B cell (primary cell): ENCODE measurements around the gene UCKL1.

Source experiments
- EZH2 ChIP-seq: IDR thresholded peaks from 2 replicates; pipeline ENCODE4 v1.6.1; 2012; ENCODE audit warnings: borderline replicate concordance, low read depth, mild to moderate bottlenecking, moderate library complexity, low read length; ENCODE audit not compliant: insufficient read depth, poor library complexity, severe bottlenecking
- TF ChIP-seq, protein P1 (sequence below): fragments of 200-600 bp; IDR thresholded peaks from one replicate; pipeline ENCODE4 v1.8.0; 2022; ENCODE audit warnings: antibody characterized with exemption, mild to moderate bottlenecking

DNA sequence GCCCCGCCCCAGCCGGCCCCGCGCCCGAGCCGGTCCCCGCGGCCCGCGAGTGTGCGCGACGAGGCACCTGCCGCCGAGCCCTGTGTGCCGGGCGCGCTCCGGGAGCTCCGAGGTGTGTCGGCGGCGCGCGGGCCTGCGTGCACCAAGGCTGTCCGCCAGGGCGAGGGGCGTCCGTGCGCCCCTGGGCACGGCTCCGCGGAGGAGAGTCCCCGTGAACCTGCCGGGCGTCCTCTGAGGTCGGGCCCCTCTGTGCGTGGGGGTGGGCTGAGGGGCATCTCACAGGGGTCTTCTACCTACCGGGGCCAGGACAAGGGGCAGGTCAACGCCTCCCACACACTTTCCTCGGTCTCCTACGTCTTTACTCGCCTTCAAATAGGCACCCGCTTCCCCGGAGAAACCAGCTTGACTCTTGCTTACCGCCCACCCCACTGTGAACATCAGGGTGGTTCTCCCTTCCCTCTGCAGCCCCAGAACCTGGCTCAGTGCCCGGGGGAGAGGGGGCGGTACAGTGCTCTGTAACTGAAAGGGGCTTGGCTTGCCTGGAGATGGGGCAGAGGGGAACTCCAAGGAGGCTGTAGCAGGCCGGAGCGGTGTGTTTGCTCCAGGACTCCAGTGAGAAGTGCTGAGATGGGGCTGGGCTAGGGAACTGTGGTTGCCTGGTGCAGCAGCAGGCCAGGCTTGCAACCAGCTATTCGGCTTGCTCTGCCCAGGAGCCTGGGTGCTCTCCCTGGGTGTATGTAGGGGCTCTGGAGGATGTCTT, 23.5 kb upstream of the UCKL1 start, which contains the start of gene SAMD10:
- TF ChIP-seq, protein P1, sequence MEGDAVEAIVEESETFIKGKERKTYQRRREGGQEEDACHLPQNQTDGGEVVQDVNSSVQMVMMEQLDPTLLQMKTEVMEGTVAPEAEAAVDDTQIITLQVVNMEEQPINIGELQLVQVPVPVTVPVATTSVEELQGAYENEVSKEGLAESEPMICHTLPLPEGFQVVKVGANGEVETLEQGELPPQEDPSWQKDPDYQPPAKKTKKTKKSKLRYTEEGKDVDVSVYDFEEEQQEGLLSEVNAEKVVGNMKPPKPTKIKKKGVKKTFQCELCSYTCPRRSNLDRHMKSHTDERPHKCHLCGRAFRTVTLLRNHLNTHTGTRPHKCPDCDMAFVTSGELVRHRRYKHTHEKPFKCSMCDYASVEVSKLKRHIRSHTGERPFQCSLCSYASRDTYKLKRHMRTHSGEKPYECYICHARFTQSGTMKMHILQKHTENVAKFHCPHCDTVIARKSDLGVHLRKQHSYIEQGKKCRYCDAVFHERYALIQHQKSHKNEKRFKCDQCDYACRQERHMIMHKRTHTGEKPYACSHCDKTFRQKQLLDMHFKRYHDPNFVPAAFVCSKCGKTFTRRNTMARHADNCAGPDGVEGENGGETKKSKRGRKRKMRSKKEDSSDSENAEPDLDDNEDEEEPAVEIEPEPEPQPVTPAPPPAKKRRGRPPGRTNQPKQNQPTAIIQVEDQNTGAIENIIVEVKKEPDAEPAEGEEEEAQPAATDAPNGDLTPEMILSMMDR = no peak
- TF ChIP-seq EZH2 = no peak
